IPS-18a (cell line): Measurements from ENCODE around the gene ACTRT2.

ENCODE experiments used
- H3K27ac ChIP-seq: one replicate; pipeline ENCODE4 v1.5.1; 2013; ENCODE audit warnings: low read length
- H3K27me3 ChIP-seq: one replicate; pipeline ENCODE4 v1.6.1; 2013; ENCODE audit warnings: mild to moderate bottlenecking, low read length; ENCODE audit not compliant: control insufficient read depth, insufficient read depth
- H3K36me3 ChIP-seq: one replicate; pipeline ENCODE4 v1.6.1; 2013; ENCODE audit warnings: low read depth, low read length; ENCODE audit not compliant: control insufficient read depth
- H3K4me1 ChIP-seq: one replicate; pipeline ENCODE4 v1.6.1; 2013; ENCODE audit warnings: low read depth, low read length; ENCODE audit not compliant: control insufficient read depth
- H3K4me3 ChIP-seq: one replicate; pipeline ENCODE4 v1.5.1; 2013; ENCODE audit warnings: low read length
- H3K9ac ChIP-seq: one replicate; pipeline ENCODE4 v1.6.1; 2013; ENCODE audit warnings: mild to moderate bottlenecking, low read length, moderate library complexity
- H3K9me3 ChIP-seq: one replicate; pipeline ENCODE4 v1.6.1; 2013; ENCODE audit warnings: low read depth, low read length; ENCODE audit not compliant: control insufficient read depth

Gene ACTRT2

DNA sequence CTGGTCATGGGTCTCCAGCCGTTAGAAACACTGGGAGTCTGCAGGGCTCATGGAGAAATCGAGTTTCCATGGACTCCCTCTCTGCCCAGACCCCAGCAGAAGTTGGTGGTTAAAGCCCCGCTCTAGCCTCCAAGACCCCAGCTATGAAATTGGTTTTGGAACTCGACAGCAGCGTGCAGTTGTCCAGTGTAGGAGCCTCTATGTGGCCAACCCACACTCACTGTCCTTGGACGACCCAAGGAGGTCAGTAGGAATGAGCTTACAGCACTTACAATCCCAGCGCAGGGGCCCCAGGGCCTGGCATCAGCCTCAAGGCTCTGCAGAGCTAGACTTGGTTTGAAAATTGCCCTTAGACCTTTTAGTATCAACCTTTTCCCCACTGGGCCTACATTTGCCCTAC lies 44.5 kb downstream of the ACTRT2 start:
- H3K4me1 ChIP-seq, result peaks cover 12% of the 10 kb centered on the region
- H3K27me3 ChIP-seq, result peaks cover 94% of the 10 kb centered on the region
- H3K27ac ChIP-seq, result no peak overlapping the region
- no peaks in the 10 kb centered on the region for H3K9me3 ChIP-seq
- no peak overlapping the region for H3K4me3 ChIP-seq
- no peaks in the 10 kb centered on the region for H3K36me3 ChIP-seq
- no peak overlapping the region for H3K9ac ChIP-seq

DNA sequence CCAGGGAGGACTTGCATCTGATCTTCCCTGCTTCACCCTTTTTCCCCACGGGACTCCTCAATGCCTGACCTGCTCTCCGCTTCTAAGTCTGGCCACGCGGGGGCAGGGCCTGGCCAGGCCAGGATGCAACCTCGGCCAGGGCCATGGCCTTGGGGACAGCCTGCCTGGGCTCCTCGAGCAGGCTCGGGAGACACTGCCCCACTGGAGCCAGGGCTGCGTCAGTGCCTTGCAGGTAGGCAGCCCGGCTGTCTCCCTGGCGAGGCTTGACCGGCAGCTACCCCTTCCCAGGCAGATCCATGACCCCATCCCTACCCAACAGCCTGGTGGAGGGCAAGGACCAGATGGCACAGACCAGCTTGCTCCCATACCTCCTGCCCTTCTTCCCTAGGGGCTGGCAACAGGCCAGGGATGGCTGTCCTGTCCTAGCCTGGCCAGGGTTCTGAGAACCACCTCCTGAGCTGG lies 45.0 kb downstream of the ACTRT2 start:
- H3K9ac ChIP-seq, result no peak overlapping the region
- no peak overlapping the region for H3K4me3 ChIP-seq
- H3K4me1 ChIP-seq, result peaks cover 12% of the 10 kb centered on the region
- peaks cover 94% of the 10 kb centered on the region for H3K27me3 ChIP-seq
- H3K27ac ChIP-seq, result no peak overlapping the region
- no peaks in the 10 kb centered on the region for H3K36me3 ChIP-seq
- no peaks in the 10 kb centered on the region for H3K9me3 ChIP-seq

DNA sequence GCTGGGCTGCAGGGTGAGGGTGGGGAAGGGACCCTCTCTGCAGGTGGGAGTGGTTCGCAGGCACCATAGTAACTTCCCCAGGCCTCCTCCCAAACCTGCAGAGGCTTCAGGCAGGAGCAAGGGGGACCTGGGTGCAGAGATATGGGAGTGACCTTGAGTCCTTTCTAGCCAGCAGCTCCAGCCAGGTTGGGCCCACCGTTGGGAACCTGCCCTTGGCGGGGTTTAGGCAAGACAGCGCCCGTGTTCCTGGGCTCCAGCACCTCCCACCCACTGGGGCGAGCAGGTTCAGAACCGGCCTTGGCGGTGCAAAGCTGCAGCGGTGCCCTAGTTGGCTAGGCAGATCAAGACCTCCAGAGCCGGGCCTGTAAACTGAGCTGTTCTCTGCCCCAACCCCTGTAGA lies 45.6 kb downstream of the ACTRT2 start:
- Histone ChIP-seq H3K4me3 (no peak overlapping the region), H3K27me3 (peaks cover 94% of the 10 kb centered on the region), H3K36me3 (no peaks in the 10 kb centered on the region), H3K27ac (no peak overlapping the region), H3K9me3 (no peaks in the 10 kb centered on the region), H3K4me1 (peaks cover 17% of the 10 kb centered on the region), H3K9ac (no peak overlapping the region)

DNA sequence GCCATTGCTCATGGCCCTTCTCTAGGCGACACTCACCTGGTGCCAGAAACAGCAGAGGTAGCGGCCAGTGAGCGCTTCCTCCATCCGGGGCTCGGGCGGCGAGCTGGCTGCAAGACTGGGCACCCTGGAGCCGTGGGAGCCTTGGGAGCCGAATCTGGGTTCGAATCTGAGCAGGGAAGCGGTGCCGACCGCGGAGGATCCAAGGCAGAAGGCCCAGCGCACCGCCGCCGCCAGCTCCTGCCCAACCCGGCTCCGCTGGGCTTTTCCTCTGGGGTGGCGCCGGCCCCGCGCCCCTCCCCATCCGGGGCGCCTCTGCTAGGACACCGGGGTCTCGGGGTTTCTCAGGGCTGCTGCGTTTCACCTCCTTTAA lies 46.0 kb downstream of the ACTRT2 start:
- H3K4me3 ChIP-seq, result peak overlapping the region; percentile 13
- H3K9ac ChIP-seq, result no peak overlapping the region
- peaks cover 18% of the 10 kb centered on the region for H3K4me1 ChIP-seq
- peaks cover 94% of the 10 kb centered on the region for H3K27me3 ChIP-seq
- no peak overlapping the region for H3K27ac ChIP-seq
- no peaks in the 10 kb centered on the region for H3K36me3 ChIP-seq
- H3K9me3 ChIP-seq, result no peaks in the 10 kb centered on the region

DNA sequence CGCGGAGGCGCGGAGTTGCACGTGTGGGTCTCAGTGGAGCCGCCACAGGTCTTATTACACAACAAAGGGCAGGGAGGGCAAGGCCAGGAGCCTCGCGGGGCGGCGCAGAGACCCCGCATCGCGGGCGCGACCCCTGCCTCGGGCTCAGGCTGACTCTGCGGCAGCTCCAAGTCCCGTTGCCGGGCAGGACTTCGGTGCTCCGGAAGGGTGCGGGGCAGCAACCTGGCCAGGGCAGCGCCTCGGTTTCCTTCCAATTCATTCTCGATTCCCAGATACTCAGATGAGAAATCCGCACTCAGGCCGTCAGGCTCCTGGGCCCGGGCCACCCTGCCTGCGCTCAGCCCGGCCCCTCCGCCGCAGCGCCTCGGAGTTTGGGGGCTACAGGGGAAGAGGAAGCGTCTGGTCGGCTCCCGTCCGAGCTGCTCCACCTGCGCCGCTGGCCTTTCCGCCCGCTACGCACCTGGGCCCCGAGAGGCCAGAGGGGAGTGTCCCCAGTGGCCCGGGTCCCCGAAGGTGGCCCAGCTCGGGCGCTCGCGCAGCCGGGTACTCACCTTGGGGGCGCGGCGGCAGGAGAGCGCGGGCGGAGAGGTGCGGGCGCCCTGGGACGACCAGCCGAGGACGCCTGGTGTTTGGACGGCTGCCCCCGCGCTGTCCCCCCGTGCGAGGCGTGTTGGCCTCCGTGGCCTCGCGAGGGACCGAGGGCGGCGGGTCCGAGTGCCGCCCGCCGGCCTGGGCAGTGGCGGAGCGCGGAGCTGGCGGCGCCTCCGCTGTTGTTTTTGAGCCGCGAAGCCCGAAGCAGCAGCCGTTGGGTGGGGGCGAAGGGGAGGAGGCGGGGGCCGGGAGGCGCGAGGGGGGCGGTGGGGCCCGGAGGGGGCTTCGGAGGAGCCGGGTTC lies 46.6 kb downstream of the ACTRT2 start:
- no peak overlapping the region for H3K9ac ChIP-seq
- H3K36me3 ChIP-seq, result no peaks in the 10 kb centered on the region
- H3K27me3 ChIP-seq, result peaks cover 94% of the 10 kb centered on the region
- H3K27ac ChIP-seq, result no peak overlapping the region
- no peaks in the 10 kb centered on the region for H3K9me3 ChIP-seq
- peak overlapping the region; percentile 13 for H3K4me3 ChIP-seq
- H3K4me1 ChIP-seq, result peaks cover 18% of the 10 kb centered on the region

DNA sequence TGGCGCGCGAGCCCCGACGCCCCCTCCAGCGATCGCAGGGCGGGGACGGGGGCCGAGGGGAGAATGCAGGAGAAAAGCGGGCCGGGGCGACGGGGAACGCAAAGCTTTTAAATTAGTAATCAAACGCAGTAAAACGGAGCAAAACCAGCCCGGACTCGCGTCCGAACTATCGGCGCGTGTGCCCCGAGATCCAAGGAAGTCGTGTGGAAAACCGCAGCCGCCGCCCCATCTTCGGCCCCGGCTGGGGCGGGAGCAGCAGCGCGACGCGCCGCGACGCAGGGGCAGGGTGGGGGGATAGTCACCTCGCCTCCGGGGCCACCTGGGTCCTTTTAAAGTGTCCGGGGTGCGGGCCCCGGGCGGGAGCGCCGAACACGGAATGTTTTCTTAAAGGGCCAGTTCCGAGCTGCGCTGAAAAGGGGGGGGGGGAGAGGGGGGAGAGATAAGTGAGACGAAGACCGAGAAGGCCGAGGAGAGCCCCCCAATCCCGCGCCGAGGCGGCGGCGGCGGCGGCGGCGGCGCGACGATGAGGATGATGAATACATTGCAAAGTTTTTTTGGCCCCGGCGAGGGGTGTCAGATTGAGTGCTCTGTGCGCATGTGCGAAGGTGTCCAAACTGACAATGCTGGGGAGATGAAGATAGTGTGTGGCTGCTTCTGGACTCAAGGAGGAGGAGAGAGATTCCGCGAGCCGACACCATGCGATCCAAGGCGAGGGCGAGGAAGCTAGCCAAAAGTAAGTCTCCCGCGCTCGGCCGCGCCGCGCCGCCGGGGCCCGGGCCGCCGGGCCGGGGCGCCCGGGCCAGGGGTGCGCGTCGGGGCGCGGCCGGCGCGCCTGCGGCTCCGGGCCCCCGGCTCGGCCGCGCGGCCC lies 47.5 kb downstream of the ACTRT2 start, which contains the start of gene PRDM16:
Gene PRDM16 (plus strand): TSS at position 640 of the 868 bp plus-strand sequence. CDS start 57 bp downstream, at position 697.
- Histone ChIP-seq H3K4me1 (peaks cover 18% of the 10 kb centered on the region), H3K27me3 (peaks cover 94% of the 10 kb centered on the region), H3K9me3 (no peaks in the 10 kb centered on the region), H3K9ac (no peak within 1 kb of the TSS), H3K27ac (no peak within 1 kb of the TSS), H3K36me3 (no peaks in the 10 kb centered on the region), H3K4me3 (peak within 1 kb of the TSS; percentile 43)

DNA sequence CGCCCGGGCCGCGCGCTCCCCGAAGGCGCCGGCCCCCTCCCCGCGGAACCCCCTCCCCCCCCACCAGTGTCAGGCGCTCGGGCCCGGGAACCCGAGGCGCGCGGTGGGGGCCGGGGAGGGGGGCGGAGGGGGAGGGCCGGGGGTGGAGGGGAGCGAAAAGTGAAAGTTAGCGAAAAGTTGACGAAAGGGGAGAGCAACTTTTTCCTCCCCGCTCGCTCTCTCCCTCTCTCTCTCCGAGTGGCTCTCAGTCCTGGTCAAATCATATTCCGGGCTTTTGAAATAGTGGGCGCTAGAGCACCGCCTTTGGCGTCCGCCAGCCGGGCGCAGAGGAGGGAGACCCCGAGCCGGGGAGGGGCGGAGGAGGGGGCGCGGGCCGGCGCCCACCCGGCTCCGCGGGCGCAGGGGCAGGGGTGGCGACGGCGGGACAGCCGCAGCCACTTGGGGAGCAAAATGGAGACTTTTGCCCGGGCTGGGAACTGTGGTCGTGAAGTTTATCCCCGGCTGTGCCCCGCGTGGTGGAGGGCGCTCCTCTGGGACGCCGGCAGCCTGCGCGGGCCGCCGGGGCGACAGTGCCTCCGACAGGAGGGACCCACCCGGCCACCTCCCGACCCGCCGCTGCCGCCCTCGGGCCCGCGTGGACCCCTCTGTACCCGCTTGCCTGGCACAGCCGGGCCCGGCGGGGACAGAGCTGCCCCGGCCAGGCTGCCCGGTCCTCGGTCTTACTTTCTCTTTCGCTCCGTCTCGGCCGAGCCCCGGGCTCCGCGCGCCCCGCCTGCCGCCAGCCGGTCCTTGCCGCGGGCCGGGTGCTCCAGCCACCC lies 48.4 kb downstream of the ACTRT2 start:
- peak overlapping the region; percentile 43 for H3K4me3 ChIP-seq
- peaks cover 22% of the 10 kb centered on the region for H3K4me1 ChIP-seq
- H3K9me3 ChIP-seq, result no peaks in the 10 kb centered on the region
- H3K27me3 ChIP-seq, result peaks cover 94% of the 10 kb centered on the region
- no peak overlapping the region for H3K9ac ChIP-seq
- no peak overlapping the region for H3K27ac ChIP-seq
- H3K36me3 ChIP-seq, result no peaks in the 10 kb centered on the region

DNA sequence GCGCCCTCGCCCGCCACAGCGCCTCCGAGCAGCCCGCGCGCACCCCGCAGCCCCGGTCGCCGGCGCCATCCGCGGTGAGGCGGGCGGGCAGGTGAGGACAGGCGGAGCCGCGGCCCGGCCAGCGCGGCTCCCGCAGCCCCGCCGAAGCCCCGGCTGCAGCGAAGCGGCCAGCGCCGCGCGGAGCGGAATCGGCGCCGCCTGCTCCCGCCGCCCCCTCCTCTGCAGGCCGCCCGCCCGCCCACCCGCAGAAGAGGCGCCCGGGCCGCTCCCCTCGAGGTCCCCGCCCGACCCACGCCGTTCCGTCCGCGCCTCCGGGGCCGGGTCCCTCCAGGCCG lies 49.0 kb downstream of the ACTRT2 start:
- no peak overlapping the region for H3K4me3 ChIP-seq
- H3K27me3 ChIP-seq, result peaks cover 94% of the 10 kb centered on the region
- no peak overlapping the region for H3K9ac ChIP-seq
- H3K27ac ChIP-seq, result no peak overlapping the region
- H3K36me3 ChIP-seq, result no peaks in the 10 kb centered on the region
- no peaks in the 10 kb centered on the region for H3K9me3 ChIP-seq
- peaks cover 22% of the 10 kb centered on the region for H3K4me1 ChIP-seq

DNA sequence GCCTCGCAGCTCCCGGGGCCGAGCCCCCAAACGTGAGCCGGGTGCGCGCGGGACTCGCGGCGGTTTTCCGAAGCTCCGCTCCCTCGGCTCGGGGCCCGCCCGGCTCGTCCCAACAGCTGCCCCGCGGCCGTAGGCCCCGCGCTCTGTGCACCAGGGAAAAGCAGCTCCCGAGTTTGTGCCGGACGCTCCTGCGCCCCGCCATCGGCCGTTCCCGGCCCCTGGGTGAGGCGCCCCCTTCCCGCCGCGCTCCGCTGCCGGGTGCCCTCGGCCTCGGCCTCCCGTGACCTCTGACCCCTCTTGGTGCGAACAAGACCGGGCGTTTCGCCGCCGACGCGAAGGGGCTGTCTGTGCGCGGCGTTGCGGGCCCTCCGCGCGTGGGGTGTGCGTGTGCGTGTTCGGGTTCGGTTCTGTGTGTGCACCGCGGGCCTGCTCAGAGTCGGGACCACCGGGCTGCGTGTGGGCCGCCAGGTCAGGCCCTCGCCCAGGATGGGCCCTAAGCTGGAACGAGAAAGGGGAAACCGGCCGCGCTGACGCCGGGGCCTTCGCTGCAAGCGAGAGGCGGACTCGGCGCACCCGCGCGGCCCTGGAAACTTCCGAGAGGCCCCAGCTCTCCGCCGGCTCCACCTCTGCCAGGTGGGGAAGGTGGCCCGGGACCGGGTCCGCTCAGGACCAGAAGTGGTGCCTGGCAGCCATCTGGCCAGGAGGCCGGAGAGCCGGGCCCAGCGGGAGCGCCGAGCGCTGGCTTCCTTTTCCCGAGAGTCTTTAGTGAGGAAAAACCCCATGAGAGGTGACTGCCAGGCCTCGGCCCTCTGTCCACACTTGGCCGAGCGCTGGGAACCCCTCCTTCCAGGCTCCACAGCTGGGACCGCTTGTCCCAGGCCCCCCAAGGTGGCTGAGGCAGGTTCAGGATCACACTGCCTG lies 49.6 kb downstream of the ACTRT2 start:
- Histone ChIP-seq H3K9ac (no peak overlapping the region), H3K27ac (no peak overlapping the region), H3K36me3 (no peaks in the 10 kb centered on the region), H3K4me3 (peak overlapping the region; percentile 46), H3K9me3 (no peaks in the 10 kb centered on the region), H3K27me3 (peaks cover 94% of the 10 kb centered on the region), H3K4me1 (peaks cover 22% of the 10 kb centered on the region)

DNA sequence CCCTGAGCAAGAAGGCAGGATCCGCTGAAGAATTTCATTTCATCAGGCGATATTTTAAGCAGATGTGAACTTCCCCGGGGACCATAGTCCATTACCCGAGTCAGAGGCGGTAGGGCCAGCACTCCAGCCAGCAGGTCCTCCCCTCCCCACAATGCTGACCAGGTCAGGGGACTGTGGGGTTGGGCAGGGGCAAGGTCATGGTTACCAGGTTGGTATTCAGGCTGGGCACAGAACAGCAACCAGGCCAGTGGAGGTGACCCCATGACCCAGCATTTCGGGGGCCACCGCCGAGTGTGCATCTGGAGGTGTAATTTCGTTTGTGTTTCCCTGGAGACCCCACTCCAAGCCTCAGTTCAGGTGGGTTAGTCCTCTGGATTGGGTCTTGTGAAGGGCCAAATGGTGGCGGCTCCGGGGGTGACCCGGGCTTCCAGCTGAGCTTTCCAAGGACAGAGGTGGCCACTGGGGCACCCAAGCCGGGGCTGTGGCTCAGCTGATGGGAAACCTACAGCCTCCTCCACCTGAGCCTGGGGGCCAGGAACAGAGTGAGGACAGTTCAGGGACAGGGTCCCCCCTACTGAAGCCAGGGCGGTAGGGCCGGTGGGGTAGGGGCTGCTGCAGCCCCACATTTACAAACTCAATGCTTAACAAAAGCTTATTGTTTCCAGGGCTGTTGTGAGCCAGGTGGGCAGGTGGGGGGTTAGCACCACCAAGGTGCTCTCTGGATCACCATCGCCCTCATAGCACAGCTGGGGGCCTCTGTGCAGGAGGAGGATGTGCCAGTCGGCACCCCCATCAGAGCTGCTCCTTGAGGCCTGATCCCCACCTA lies 50.5 kb downstream of the ACTRT2 start:
- no peak overlapping the region for H3K9ac ChIP-seq
- peaks cover 22% of the 10 kb centered on the region for H3K4me1 ChIP-seq
- no peak overlapping the region for H3K4me3 ChIP-seq
- H3K36me3 ChIP-seq, result no peaks in the 10 kb centered on the region
- peaks cover 94% of the 10 kb centered on the region for H3K27me3 ChIP-seq
- no peak overlapping the region for H3K27ac ChIP-seq
- no peaks in the 10 kb centered on the region for H3K9me3 ChIP-seq
